GM18907 (cell line): ENCODE results near the gene THSD7A.
A peak's percentile ranks its signal among the peaks of the same experiment; 100 is the strongest.

Source experiments
- ATAC-seq: cut with Tn5 transposase; IDR thresholded peaks from one replicate; pipeline ENCODE4 v1.9.1; 2021; ENCODE audit warnings: mild to moderate bottlenecking, moderate library complexity; ENCODE audit not compliant: unreplicated experiment

THSD7A gene

DNA sequence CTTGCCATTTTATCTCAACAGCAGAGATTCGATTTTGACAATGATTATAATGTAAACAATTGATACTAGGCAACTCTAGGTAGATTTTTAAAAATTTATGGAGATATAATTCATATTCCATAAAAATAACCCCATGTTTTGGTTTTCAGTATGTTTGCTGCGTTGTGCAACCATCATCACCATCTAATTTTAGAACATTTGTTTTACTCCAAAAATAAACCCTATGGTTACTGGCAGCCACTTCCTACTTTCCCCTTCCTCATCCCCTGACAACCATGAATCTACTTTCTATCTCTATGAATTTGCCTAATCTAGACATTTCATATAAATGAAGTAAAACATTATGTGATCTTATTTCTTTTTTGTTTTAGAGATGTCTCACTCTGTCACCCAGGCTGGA lies 401.9 kb downstream of the THSD7A start:
- no peak for ATAC-seq

DNA sequence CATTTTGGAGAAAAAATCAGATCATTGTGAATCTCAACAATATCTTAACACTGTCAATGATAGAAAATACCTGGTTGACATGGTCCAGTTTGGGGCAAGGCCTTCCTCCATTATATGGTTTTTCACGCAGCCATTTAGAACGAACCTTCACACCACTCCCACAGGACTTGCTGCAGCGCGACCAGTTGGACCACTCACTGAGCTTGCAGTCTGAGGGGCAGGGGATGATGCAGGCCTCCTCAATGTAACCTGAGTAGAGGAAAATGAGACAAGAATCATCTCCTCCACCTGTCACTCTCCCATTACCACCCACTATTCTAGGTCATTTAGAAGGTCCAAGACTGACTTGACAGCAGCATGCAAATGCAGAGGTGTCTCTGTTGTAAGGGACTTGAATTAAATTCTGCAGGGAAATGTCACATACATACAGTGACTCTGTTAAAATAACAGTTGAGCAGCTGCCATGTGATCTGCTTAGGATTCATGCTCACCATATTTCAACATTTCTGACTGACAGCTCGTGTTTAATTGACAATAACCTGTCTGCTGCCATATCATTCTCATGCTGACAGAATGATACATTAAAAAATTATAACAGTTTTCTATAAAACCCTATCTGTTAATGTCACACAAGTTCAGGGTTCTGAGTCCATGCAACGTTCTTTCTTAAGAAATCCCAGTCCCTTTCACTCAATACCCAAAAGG lies 403.0 kb downstream of the THSD7A start:
- ATAC-seq, result no peak

DNA sequence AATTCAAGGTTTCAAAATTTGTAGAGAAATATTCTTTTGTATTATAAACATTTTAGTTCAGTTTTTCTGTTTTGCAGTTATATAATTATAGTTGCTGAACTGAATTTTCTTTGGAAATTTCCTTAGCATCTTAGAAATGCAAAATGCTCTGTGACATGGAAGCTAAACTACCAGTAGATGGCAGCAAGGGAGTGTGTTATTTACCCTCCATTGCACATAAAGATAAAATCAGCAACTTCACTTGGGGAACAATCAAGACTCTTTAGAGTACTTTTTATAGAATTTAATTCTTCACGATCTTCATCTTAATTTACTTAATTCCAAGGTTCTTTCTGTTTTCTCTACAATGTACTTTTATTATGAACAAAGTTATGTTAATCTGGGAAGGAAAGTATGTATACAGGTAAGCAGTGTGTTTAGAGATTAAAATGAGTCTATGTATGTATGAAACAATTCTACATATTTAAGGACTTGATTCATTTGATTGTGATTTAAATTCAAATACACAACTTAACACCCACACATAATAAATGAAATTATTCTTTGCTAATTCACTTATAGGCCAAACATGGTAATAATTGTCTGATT lies 404.2 kb downstream of the THSD7A start:
- ATAC-seq, result peak; percentile 69

DNA sequence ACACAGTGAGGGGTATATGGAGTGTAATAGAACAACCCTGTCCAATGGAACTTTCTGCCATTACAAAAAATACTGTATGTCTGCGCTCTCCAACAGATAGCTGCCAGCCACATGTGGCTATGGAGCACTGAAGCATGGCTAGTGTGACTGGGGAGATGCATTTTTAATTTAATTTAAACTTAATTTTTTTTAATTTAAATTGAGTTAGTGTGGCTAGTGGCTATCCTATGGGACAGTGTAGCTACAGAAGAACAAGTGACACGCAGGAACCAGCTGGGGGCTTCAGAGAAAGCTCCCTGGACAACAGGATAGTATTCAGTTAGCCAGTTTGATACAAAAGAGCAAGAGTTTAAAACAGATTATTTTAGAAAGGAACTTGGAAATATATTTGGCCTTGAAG lies 408.0 kb downstream of the THSD7A start:
- no peak for ATAC-seq

DNA sequence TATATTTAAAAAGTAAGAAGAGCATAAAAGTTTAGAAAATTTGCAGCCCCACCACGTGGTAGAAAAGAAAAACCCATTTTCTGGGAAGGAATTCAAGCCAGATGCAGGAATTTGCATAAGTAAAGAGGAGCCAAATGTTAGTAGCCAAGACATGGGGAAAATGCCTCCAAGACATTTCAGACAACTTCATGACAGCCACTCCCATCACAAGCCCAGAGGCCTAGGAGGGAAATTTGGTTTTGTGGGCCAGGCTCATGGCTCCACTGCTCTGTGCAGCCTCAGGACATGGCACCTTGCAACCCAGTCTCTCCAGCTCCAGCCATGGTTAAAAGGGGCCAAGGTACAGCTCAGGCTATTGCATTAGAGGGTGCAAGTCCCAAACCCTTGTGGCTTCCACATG lies 411.9 kb downstream of the THSD7A start:
- no peak for ATAC-seq

DNA sequence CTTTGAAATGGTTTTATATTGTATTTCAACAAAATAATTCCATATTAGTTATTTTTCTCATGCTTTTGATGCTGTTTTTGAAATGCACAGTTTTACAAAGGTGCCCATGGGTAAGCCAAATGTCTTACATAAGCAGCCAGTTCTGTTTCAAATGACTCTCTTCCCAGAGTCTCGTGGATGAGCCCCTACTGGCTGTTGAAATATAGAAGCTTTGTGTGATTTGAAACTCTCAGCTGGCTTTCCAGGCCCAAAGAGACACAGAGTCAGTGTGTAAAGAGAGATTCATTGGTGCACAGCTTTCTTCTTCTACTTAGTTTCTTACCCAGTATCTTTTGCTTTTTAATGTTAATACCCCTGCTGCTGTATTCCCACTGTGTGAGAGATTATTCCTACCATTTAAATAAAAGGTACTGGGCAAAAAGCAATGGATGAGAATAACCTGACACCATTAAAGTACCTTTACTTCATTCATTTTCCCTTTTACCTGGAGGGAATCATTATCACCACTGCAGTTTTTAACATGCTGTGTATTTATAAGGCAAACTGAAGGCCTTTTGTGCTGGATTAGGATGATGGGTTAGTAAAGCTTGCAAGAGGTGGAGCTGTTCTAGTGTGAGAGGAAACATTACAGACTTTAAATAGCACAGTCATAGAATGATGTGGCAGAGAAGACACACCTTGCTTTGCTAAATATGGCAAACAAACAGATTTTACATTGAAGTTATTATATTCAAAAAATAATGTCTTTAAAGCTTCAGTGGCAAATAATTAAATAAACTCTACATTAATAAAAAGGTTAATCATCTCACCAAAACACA lies 415.1 kb downstream of the THSD7A start:
- no peak for ATAC-seq

DNA sequence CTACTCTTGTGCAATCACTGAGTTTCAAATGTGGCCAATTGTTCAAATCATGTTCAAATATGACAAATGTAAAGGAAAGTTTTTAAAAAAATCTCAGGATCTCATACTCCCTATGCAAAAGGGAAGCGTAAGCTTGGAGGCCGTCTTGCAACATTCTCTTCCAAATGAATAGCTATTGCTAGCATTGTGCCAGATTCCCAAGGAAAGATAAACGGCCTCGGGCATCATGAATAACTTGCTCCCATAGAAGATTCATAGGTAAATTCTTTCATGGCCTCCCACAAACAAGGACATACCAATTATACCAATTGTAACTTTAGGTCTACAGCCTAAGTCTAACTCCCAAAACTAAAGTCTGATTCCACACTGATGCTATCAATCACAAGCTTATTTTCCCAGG lies 416.9 kb downstream of the THSD7A start:
- no peak for ATAC-seq

DNA sequence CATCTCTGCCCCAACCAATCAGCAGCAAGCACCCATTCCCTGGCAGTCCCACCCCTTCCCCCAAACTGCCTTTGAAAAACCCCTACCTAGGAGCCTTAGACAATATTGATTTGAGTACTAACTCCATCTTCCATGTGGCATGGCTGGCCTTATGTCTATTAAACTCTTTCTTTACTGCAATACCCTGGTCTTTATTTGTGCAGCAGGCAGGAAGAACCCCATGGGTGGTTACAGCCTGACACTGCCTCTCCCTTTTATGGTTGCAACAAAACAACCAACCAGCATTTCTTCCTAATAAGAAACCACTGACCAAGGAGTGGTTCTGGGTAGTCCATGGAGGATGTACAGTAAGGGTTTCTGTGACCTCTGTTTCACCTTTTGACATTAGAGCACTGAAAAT lies 418.1 kb downstream of the THSD7A start:
- no peak for ATAC-seq

DNA sequence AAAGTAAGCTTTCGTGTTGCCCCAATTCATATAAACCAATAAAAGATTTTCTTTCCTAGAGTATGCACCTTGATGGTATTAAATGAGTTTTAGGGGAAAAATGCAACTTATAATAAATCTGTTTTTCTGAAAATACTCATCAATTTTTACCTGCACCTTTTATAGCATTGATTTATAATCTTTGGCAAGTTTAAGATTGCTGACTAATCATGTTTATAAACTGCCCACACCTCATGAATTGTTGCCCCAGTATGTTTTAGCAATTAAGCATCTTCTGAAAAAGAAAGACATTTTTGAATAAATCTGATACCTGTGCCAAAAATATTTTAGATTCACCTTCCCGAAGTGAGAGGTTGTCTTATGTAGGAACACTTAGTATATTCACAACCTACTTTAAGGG lies 420.0 kb downstream of the THSD7A start:
- ATAC-seq, result no peak

DNA sequence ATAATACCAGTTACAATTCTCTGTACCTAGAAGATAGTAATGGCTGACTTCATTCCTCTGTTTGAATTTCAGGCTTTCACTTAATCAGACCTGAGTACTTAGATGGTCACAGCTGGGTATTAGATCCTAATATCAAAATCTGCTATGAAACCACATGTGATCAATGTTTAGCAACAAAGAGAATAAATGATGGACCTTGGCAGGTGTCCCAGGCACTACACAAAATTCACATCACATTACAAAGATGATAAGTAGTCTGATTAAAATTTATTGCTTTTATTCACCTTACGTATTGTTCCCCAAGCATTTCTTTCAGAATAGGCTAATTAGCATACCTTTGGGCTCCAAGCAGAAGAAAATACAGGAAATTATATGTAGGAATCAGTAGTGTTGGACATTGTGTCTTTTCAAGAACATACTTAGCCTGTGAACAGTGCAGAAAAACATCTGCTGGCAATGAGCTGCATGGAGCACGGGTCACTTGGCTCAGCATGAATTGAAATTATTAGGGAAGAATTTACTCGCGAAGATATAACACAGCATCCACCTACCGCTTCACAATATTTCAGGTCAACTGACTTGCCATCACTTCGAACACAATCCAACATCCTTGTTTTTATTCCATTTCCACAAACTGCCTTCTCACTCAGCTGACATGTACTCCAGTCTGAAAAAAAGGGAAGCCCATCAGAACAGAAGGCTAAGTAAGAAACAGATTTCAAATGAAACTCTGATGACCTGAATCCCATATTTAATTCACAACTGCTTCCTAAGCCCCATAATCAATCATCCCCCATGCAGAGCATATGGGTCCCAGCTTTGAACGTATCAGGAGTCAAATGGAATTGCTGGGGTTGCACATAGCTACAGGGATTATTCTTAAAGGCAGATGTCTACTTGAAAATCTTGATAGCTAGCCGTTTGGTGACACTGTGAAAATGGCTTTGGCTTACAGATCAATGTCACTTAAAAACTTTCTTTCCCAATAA lies 421.0 kb downstream of the THSD7A start:
- ATAC-seq, result no peak

DNA sequence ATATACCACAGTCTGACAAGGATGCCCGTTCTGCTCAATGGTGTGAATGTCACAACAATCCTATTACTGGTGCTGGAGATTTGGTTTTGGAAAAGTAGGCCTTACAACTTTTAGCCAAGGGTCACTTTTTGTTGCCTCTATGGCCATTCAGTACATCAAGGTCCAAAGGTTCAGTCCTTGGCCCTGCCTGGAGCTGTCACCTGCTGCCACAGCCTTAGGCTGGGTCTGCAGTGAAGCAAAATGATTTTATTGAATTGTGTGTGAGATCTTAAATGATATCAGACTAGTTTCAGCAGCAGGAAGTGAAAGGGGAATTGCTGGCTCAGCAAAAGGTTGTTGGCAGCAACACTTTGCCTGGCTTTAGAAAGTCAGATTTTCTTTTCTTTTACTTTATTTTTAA lies 427.6 kb downstream of the THSD7A start:
- ATAC-seq, result no peak

DNA sequence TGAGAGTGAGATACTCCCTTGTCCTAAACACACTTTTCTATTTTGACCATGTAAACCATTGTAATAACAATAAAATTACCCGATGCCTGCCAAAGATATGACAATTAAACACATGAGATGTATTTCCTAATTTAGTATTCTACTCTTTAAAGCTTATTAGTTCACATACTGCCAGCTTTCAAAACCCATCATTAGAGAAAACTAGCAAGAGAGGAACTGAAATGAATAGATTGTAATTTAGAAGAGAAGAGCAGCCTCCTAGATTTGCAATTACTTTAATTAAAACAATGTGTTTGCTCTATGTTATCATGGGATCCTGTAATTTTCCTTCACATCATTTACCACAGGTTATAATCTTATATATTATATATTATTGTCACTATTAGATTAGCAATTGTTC lies 428.2 kb downstream of the THSD7A start:
- no peak for ATAC-seq

DNA sequence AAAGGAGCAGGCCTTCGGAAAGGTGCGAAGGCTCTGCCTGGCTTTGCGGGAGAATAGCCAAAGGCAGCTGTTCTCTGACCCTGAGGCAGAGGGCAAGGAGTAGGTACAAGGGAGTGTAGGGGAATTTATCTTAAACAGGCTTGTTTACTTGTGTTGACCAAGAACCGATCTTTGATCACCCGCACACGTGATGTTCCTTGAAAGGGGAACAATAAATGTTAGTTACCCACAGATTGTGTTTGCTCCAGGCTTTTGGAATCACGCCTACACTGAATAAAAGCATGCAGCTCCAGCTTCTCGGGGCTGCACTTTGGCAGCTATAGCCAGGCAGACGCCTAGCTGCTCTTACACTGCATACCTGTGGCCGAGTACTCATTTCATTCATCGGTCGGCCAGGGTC lies 437.6 kb downstream of the THSD7A start:
- no peak for ATAC-seq

DNA sequence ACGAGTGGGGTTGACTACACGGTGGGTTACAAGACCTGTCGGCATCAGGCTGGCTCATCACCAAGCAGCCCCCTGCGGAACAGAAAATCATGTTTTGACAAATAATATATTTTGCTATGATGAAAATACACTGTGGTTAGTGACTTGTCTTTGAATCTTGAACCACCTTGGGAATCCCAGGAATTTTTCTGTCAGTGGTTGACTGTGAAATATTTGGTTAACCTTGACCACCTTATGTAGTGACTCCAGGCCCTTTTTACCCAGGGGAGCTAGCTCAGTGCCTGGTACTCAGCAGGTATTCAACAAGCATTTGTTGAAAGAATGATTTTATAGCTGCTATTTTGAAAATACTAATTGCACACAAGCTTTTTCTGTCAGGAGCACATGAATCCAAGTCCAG lies 452.4 kb downstream of the THSD7A start:
- ATAC-seq, result no peak

DNA sequence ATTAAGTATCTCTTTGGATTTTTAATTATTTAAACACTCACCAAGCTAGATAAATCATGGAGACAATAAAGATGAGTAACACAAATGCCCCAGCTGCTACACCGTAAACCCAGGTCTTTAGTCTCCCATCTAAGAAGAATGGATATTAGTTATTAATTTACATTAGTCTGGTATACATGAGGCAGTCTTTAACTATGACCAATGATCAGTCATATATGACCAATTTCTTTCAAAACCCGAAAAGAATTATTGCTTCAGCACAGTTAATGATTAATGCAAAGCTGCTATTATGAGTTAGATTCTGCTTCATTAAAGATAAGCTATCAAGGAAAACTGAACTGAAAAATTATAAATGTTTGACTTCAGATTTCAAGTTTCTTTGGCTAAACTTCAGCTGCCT lies 455.5 kb downstream of the THSD7A start:
- ATAC-seq, result no peak

DNA sequence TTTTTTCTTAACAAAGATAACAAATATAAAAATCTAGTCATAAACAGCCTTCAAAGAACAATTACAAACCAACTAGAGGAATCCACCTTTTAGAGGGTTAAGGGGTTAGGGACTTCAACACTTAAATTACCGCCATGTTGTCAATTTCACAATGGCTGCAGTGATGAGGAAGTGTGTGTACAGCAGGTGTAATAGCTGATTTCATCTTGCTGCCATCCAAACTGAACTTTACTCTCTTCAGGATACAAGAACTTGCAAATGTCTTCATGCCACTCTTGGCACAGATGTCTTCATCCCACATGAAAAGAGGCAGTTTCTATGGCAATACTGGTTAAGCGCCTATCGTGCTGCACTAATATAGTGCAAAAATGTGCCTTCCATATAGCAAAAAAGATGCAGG lies 457.4 kb downstream of the THSD7A start:
- no peak for ATAC-seq

DNA sequence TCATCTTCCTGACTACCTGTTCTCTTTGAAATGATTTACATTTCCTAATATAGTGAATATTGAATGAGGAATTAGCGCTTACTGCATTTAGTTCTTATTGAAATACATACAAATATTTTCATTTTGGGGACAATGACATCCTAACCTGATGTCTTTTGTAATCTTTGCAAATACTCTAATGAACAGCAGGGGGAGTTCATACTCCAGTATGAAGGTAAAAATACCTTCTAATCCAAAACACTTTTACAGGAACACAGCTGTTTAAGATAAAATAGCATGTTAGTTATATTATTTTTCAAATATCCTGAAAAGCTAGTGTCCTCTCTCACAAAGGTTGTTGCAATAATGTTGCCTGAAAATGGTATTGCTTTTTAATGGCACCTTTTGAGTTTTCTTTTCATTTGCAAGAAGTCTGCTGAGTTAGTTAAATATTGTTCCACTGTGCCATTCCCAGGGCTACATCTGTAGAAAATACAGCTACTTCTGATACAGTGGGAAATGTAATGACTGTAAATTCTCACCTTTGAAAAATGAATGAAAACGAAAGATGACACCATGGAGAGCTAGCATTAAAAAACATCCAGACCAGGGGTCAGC lies 458.4 kb downstream of the THSD7A start:
- no peak for ATAC-seq

DNA sequence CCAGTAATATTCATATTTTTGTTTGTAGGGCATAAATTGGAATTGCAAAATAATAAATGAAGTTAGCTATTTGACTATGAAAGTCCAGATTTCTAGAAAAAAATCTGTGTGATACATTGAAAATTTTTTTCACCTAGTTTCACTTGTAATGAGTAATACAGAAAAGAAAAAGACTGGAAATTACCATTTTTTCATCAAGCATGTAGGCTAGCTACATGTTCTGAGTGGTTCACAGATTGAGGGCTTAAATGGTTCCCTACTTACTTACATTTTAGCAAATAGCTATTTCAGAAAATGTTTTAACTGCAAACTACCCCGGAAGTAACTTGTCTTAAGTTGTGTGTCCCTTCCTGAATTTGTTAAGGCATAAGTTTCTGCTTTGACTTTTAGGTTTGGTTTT lies 462.3 kb downstream of the THSD7A start:
- peak; percentile 49 for ATAC-seq

DNA sequence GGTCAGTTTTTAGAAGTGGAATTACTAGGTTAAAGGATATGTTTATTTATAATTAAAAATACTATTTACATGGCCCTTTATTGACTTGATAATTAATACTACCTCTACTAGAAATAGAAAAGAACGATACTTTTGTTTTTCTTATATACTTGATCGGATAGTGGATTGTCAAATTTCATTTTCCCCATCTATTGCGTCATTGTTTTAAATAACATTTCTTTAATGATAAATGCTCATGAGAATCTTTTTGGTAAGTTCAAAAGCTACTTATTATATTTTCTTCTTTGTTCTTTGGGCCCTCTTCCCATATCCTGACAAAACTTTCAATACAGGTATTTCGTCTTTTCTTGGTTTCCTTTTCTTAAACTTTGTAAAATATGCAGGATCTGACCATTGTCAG lies 465.9 kb downstream of the THSD7A start:
- ATAC-seq, result no peak

DNA sequence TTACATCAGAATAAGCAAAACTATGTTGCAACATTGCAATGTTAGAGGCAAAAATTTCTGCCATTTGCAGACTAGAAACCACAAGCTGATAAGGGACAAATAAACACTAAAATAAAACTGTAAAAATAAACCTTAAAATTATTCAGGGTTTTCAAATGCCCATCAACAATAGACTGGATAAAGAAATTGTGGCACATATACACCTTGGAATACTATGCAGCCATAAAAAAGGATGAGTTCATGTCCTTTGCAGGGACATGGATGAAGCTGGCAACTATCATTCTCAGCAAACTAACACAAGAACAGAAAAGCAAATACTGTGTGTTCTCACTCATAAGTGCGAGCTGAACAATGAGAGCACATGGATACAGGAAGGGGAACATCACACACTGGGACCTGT lies 473.4 kb downstream of the THSD7A start:
- ATAC-seq, result no peak
